SIG-M5 treated with dmso at 0.1 percent for 504 hours (cell line): ENCODE results near the gene RAET1G.
A peak's percentile ranks its signal among the peaks of the same experiment; 100 is the strongest.
"Not testable (repeated sequence)": the region's sequence is repeated elsewhere in the genome, so short reads cannot be mapped to it uniquely, and the experiment has no call there.

ENCODE experiments used
- DNase-seq: peaks from one replicate; lab custom pipeline; 2025; ENCODE audit not compliant: unreplicated experiment; lab: John Stamatoyannopoulos, UW

Gene RAET1G

DNA sequence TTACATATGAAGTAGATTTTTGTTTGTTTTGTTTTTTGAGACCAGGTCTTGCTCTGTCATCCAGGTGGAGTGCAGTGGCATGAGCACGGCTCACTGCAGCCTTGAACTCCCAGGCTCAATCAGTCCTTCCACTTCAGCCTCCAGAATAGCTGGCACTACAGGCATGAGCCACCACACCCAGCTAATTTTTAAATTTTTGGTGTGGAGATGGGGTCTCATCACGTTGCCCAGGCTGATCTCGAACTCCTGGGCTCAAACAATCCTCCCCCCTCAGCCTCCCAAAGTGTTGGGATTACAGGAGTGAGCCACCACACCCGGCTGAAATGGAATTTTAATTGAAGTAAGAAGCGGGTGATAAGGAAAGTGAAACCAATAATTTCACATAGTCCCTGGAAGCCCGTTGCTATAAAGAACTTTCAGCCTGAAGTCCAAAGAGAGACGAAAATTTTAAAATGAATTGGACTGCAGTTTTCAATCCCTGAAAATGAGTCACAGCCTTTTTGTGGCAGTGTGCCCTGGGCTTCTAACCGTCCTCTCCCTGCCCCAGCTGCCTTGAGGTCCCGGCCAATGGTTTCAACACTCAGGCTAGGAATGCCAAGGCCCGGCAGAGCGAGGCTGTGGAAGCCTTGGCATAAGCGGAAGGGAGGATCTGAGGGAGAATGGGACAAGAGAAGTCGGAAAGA is 25.8 kb downstream of the RAET1G start:
- no peak for DNase-seq

DNA sequence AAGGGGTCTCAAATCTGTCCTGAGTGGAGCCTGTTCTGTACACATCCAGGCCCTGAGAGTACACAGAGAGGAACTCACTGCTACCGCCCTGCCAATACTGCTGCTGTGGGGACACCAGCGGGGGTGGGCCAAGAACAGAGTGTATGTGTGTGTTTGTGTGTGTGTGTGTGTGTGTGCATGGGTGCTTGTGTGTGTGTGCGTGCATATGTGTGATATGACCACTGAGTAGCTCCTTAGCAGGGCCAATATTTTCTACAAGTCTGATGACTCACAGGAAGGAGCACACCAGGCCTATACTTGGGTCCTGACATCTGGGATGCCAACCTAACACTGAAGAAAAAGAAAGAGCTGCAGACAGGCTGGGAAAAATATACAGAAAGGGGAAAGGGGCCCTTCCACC is 26.4 kb downstream of the RAET1G start:
- no peak for DNase-seq

DNA sequence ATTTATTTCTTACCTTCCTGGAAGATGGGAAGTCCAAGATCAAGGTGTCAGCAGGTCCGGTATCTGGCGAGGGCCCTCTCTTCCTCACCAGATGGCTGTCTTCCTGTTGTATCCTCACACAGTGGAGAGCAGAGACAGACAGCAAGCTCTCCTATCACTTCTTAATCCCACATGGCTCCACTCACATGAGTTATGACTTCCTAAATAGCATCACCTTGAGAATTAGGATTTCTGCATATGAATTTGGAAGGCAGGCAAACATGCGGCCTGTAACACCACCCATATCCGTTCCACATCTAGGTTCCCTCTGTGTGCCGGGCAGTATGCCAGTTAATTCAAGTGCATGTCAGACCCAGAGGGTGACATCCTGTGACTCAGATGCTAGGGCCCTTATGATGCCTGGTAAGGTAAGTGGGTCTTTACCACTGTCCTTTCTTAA is 27.1 kb downstream of the RAET1G start:
- no peak for DNase-seq

DNA sequence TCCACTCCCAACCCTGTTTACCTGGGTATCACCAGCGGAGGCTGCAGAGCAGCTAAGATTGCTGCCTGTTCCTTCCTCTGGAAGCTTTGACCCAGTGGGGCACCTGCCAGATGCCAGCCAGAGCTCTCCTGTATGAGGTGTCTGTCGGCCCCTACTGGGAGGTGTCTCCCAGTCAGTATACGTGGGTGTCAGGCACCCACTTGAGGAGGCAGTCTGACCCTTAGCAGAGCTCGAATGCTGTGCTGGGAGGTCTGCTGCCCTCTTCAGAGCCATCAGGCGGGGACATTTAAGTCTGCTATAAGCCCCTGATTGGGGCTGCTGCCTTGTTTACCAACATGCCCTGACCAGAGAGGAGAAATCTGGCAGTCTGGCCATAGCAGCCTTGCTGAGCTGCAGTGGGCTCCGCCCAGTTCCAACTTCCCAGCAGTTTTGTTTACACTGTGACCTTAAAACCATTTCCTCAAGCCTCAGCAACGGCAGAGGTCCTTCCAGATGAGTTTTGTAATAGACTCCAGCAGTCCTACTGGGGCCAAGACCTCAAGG is 27.8 kb downstream of the RAET1G start:
- no peak for DNase-seq

DNA sequence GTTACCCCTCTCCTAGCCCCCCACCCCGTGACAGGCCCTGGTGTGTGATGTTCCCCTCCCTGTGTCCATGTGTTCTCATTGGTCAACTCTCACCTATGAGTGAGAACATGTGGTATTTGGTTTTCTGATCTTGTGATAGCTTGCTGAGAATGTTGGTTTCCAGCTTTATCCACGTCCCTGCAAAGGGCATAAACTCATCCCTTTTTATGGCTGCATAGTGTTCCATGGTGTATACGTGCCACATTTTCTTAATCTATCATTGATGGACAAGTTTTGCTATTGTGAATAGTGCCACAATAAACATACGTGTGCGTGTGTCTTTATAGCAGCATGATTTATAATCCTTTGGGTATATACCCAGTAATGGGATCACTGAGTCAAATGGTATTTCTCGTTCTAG is 31.1 kb downstream of the RAET1G start:
- not testable (repeated sequence) for DNase-seq

DNA sequence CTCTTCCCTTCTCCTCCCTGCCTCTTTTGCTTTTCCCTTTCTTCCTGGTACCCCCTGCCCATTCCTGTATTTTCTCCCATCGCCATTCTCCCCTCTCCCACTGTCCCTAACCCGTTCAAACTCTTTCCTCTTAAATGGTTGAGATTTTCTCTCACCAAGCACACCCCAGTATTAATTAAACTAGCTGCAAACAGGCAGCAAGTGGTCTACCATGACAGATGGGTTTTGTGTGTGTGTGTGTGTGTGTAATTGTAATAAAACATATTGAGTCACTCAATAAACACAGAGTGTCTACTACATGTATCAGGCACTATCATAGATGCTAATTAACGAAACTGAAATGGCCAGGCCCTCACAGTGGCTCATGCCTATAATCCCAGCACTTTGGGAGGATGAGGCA is 31.7 kb downstream of the RAET1G start:
- no peak for DNase-seq

DNA sequence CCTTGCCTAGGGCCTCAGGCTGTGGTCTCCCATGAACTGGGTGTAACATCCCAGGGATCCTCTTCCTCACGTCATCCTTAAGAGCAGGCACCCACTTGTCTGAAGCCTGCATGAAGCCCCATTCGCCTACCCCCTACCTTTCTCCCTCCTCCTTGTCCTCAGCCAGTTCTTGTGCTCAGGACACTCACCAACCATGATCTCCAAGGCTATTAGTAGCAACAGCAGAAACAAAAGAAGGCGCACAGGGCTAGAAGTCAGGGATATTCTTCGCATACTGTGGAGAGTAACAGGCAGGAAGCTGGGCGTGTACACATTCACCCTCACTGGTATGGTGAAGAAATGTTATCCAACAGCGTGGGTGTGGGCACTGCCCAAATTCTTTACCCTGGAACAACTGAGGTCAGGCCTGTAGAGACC is 32.3 kb downstream of the RAET1G start:
- no peak for DNase-seq

DNA sequence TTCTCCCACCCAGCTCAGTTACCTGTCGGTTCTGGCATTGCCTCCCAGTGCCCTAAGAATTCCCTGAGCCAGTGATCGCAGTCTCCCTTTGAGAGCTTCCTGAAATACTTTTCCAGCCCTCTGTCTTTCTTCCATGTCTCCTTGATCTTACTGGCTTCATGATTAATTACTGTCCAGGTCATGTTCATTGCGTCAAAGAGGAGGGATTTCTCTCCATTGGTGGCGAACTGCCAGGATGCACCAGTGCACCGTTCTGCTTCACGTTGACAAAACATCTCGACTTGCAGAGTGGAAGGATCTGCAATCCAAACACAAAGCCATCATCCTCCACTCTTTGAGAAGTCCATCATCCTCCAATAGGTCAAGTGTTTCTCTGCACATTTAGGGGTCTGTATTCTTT is 33.6 kb downstream of the RAET1G start:
- no peak for DNase-seq

DNA sequence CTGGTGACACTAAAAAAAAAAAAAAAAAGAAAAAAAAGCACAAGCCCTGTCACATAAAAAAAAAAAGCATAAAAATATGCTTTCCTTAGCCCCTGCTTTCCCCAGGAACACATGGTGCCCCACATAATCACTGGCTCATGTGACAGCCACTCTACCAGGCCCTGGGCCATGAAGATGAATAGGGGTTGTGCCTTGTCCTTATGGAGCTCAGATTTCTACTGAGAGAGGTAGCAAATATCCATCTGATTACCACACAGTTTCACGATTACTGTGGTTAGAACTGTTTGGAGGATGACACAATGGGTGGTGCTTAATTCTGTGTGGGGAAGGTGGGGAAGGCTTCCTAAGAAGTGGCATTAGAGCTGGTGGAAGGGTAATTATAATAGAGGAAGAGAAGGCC is 34.3 kb downstream of the RAET1G start:
- DNase-seq = peak; percentile 17

DNA sequence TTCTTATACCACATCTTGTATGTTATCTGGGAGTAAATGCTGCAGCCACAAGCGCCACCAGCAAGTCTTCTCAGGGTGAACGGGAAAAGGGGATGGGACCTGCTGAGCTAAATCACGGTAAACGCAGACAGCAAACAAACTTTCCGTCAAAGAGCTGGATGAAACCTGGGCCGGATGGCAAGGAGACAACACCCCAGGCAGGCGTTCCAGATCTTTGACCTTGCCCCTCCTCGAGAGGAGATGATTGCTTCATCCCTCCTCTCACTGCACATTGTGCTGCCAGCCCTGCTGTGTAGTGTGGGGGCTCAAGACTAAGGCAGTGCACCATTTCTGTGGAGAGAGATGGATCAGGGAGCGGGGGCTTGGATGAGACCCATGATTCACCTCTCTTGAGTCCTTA is 34.8 kb downstream of the RAET1G start:
- DNase-seq = no peak

DNA sequence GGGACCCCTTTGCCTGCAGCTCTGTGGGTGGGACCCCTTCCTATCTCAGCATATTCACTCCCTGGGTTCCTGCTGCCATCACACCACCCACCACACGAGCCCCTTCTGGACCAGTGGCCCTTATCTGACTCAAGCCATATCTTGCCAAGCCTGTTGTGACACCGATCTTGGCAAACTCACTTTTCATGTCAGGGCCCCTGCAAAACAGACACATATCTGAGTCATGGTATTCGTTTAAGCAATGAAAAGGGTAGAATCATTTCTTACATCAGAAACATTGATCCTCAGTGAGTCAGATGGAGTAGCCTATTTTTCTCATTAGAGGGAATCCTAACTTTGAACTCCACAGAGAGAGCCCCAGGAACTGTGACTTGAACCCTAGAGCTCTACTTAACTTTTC is 35.6 kb downstream of the RAET1G start:
- DNase-seq = peak; percentile 22

DNA sequence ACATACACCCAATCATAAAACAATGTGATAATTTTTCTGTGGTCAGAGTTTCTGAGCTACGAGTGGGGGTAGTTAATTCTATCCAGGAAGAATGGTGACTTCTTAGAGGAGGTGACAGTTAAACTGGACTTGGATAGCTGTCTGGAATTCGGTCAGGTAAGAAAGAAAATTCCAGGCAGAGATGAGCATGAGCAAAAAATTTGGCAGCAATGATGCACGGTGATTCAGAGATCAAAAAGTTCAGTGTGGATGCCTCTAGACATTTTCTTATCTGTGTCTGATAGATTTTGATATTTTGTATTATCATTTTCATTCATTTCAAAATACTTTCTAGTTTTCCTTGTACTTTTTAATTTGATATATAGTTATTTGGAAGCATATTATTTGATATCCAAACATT is 37.0 kb downstream of the RAET1G start:
- DNase-seq = no peak

DNA sequence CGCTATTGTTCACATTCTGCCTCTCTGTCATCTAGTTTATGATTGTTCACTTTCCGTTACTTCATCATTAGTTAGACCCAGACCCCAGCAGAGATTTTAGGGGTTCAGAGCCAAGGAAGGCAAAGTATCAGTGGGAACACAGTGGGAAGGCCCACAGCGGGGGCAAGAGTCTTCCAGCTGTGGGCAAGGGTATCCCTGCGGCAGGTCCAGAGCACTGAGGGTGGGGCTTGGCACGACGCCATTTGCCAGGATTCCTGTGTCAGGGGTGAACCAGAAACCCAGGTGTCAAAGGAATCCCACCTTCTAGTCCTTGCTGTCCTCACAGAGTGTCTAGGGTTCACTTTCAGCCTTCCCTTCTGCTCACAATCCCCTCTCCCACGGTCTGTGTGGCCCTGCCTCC is 38.3 kb downstream of the RAET1G start:
- DNase-seq = no peak

DNA sequence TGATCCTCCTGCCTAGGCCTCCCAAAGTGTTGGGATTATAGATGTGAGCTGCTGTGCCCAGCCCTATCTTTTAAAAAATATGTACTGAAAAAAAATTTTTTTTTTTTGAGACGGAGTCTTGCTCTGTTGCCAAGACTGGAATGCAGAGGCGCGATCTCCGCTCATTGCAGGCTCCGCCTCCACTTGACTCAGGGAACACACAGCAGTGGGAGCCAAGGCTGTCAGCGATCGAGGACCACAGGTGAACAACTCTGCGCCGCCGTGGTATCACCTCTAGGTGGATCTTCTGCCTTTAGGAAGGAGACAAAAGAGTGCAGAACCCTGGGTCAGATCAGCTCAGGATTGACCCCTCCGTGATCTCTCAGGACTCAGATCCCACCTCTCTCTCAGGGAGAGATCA is 38.7 kb downstream of the RAET1G start:
- no peak for DNase-seq

DNA sequence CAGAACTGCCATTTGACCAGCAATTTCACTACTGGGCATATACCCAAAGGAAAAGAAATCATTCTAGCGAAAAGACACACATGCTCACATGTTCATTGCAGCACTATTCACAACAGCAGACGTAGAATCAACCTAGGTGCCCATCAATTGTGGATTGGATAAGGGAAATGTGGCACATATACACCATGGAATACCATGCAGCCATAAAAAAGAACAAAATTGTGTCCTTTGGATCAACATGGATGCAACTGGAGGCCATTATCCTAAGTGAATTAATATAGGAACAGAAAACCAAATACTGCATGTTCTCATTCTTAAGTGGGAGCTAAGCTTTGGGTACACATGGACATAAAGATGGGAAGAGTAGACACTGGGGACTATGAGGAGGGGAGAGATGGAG is 41.1 kb downstream of the RAET1G start:
- DNase-seq = no peak

DNA sequence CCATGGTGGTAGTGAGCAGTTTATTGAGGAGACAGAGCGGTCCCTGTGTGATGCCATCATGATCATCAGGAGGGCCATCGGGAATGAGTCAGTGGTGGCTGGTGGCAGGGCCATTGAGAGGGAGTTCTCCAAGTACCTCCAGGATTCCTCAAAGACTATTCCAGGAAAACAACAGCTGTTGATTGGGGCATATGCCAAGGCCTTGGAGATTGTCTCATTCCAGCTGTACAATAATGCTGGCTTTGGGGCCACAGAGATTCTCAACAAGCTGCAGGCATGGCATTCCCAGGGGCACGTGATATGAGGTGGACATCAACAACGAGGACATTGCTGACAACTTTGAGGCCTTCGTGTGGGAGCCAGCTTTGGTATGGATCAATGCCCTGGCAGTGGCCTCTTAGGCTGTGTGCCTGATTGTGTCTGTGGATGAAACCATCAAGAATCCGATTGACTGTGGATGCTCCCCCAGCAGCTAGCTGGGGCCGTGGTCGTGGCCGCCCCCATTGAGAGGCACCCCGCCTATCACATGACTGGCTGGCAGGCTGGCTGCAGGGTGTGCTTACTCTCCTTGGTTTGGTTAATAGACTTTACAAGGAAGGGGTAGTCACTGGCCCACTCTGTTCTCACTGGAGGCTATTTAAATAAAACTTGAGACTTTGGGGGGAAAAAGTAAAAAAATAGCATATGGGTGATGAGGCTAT is 41.7 kb downstream of the RAET1G start:
- no peak for DNase-seq

DNA sequence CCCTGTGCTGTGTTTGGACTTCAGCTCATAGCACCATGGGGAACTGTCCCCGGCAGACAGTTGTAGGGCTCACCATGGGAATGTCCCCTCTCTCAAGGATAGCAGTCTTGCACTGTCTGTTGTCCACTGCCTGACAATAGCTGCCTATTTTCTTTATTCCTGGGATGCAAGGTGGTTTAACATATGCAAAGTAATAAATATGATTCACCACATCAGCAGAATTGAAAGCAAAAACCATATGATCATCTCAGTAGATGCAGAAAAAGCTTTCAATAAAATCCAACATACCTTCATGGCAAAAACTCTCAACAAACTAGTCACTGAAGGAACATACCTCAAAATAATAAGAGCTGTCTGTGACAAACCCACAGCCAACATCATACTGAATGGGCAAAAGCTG is 45.3 kb downstream of the RAET1G start:
- no peak for DNase-seq

DNA sequence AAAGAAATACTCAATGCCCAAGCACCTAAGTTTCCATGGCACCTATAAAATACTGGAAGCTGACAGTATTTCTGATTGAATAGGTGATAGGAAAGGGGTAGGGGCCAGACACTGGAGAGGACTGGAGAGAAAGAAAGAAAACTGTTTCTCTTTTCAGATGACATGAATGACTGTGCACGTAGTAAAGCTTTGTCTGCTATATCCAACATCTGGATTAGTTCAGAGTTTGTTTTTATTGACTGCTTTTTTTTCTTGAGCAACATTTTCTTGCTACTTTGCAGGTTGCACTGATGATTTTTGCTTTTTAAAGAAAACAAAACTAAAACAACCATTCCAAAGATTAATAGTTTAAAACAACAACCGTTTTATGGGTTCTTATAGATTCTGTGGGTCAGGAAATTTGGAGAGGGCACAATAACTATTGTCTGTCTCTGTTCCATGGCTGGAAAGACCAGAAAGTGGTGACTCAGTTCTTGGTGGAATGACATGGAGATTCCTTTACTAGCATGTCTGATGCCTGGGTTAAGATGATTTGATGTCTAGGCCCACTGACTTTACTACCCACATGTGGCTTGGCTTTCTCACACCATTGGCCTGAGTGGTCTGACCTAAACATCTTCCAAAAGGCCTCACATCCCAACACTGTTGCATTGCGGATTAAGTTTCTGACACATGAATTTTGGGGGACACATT is 46.5 kb downstream of the RAET1G start:
- DNase-seq = no peak

DNA sequence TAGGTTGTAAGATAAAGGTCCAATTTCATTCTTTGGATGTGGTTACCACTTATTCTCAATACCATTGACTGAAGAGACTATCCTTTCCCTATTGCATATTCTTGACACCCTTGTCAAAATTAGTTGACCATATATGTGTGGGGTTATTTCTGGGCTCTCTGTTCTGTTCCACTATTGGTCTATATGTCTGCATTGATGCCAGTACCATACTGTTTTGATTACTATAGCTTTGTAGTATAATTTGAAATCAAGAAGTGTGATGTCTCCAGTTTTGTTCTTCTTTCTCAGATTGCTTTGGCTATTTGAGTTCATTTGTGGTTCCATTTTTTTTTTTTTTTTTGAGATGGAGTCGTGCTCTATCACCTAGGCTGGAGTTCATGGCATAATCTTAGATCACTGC is 50.7 kb downstream of the RAET1G start:
- no peak for DNase-seq

DNA sequence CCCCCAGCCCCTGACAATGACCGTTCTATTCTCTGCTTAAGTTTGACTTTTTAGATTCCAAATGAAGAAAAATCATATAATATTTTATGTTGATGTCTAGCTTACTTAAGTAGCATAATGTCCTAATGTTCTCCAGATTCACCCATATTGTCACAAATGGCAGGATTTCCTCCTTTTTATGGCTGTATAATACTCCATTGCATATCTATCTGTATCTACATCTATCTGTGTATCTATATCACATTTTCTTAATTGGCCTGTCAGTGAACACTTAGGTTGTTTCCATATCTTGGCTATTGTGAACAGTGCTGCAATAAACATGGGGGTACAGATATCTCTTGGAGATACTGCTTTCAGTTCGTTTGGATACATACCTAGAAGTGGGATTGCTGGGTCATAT is 51.7 kb downstream of the RAET1G start:
- DNase-seq = no peak

DNA sequence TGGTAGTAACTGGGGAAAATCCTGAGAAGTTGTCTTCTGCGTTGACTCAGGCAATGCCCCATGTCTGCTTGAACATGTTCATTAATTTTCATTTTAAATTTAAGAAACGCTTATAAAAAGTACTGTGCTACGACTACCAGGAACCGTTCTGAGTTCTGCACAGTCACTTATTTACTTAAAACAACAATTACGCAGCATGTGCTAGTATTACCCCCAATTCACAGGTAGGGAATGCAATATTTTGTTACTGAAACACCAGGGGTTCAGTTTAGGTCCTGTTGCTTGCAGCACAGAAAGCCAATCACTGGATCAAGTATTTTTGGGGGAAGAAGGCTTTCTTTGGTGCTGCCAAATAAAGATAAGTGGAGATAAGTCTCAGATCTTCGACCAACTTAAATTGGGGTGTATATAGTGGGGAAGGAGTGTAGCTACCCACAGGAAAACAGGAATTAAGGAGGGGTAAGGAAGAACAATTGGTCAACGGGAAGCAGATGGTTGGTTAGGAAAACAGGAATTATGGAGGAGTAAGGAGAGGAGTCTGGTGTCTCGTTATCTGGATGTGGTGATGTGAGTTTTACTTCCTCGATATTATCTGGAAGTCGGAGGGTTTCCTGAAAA is 53.5 kb downstream of the RAET1G start:
- no peak for DNase-seq
